Urinary bladder (tissue), 4 donors: Measurements from ENCODE around the gene TMED6. TPM values are rescaled to one million over a fixed set of nuclear protein-coding genes. Genes with fewer than 3 reads are reported as not detected.

Experiments
- DNase-seq: peaks from one replicate; pipeline ENCODE4 v3.0.0-alpha.2; 2015; ENCODE audit errors: extremely low spot score
- H3K27ac ChIP-seq: one replicate; pipeline ENCODE4 v1.5.1; 2013; ENCODE audit warnings: low read depth, mild to moderate bottlenecking, moderate library complexity
- H3K36me3 ChIP-seq: one replicate; pipeline ENCODE4 v1.6.1; 2013; ENCODE audit warnings: mild to moderate bottlenecking, moderate library complexity; ENCODE audit not compliant: insufficient read depth
- H3K4me1 ChIP-seq: one replicate; pipeline ENCODE4 v1.6.1; 2013; ENCODE audit warnings: mild to moderate bottlenecking, moderate library complexity; ENCODE audit not compliant: insufficient read depth
- H3K4me3 ChIP-seq: one replicate; pipeline ENCODE4 v1.5.1; 2013; ENCODE audit warnings: low read depth, low read length
- WGBS: extraction: QIAGEN DNeasy Blood & Tissue Kit; methylation state at CpG from one replicate; pipeline ENCODE4 v1.1.7; 2013; 5-methylcytosine and 5-hydroxymethylcytosine counted together
- polyA plus RNA-seq: library from polyadenylated mRNA; stranded (reverse); fragments of 200-250 nt; gene quantifications from one replicate; pipeline ENCODE4 v1.2.3, GENCODE V29; 2013
- total RNA-seq: library from RNA; depleted of rRNA; stranded (reverse); fragments of >200 nt; gene quantifications from one replicate; pipeline ENCODE4 v1.2.3, GENCODE V29; 2014
- donor health status: healthy with polysubstance abuse.
- donor health status: healthy.

Gene TMED6
- total and polyA plus RNA-seq, 2 donors = 0.09 TPM; not detected in 1

DNA sequence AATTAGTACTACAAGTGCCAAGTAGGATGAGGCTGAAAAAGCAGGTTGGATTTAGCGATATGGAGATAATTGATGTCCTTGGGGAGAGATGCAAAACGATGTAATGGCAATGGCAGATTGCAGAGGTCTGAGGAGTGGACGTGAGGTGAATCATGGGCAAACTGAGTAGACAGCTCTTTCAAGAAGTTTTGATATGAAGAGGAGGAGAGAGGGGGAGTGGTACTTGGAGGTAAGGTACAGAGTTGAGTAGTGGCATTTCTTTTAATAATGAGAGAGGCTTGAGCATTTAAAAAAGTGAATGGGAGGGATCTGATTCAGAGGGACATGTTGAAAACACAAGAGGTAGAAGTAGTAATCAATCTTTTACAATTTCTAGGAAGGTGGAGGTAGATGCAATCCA, 58.2 kb downstream of the TMED6 start:
- Histone ChIP-seq H3K27ac (no peak overlapping the region), H3K4me1 (no peaks in the 10 kb centered on the region), H3K4me3 (no peak overlapping the region), H3K36me3 (no peaks in the 10 kb centered on the region)
- WGBS = 80% methylated on average over 3 of the region's 3 CpGs
- no peak for DNase-seq

Other genes with a start within 250 kb of the TMED6 start
- gene HAS3, start 246.1 kb downstream of the TMED6 start, total RNA-seq = 2.9 TPM
- gene HAS3, start 246.1 kb downstream of the TMED6 start, polyA plus RNA-seq = 13.0 TPM
- 67.9 TPM for gene CHTF8, start 219.2 kb downstream of the TMED6 start, total RNA-seq
- gene CHTF8, start 219.2 kb downstream of the TMED6 start, polyA plus RNA-seq = 76.5 TPM
- gene UTP4, start 219.1 kb downstream of the TMED6 start, total RNA-seq = 19.0 TPM
- gene UTP4, start 219.1 kb downstream of the TMED6 start, polyA plus RNA-seq = 27.1 TPM
- 53.3 TPM for gene SNTB2, start 164.6 kb downstream of the TMED6 start, total RNA-seq
- 12.9 TPM for gene SNTB2, start 164.6 kb downstream of the TMED6 start, polyA plus RNA-seq
- gene VPS4A, start 40.4 kb downstream of the TMED6 start, total RNA-seq = 15.7 TPM
- gene VPS4A, start 40.4 kb downstream of the TMED6 start, polyA plus RNA-seq = 36.7 TPM
- gene PDF, start 21.2 kb downstream of the TMED6 start, total RNA-seq = 4.7 TPM
- gene PDF, start 21.2 kb downstream of the TMED6 start, polyA plus RNA-seq = 6.7 TPM
- 31.5 TPM for gene COG8, start 12.2 kb downstream of the TMED6 start, total RNA-seq
- gene COG8, start 12.2 kb downstream of the TMED6 start, polyA plus RNA-seq = 25.4 TPM
- 16.0 TPM for gene NIP7, start 12.0 kb downstream of the TMED6 start, total RNA-seq
- gene NIP7, start 12.0 kb downstream of the TMED6 start, polyA plus RNA-seq = 11.3 TPM
- 15.1 TPM for gene TERF2, start 34.2 kb upstream of the TMED6 start, total RNA-seq
- gene TERF2, start 34.2 kb upstream of the TMED6 start, polyA plus RNA-seq = 17.2 TPM
- 114 TPM for gene CYB5B, start 72.8 kb upstream of the TMED6 start, total RNA-seq
- gene CYB5B, start 72.8 kb upstream of the TMED6 start, polyA plus RNA-seq = 75.2 TPM
- gene NFAT5, start 214.2 kb upstream of the TMED6 start, total RNA-seq = 100 TPM
- gene NFAT5, start 214.2 kb upstream of the TMED6 start, polyA plus RNA-seq = 7.1 TPM